HG03025 (cell line): ENCODE data around the gene BBX.
"Not testable (repeated sequence)": the region's sequence is repeated elsewhere in the genome, so short reads cannot be mapped to it uniquely, and the experiment has no call there.

Experiments used
- ATAC-seq: cut with Tn5 transposase; IDR thresholded peaks from one replicate; pipeline ENCODE4 v1.9.1; 2021; ENCODE audit warnings: mild to moderate bottlenecking, moderate library complexity; ENCODE audit not compliant: unreplicated experiment, low FRiP score

Gene BBX

DNA sequence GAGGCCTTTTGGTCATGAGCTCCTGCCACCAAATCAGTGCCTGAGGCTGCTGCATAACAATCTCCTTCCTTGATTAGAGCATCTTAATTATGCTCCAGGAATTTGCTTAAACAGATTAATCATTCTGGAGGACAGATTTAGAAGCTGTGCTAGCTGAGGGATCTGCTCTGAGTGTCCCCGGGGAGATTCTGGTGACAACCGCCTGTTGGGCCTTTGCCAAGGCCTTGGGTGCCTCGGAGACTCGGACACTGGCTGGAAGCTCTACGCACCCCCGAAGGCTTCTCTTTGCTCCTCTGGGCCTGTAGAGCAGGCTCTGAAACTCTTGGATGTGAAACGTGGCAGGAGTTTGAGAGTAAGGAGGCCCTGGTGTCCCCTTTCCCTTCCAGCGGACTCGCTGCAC, 304.0 kb downstream of the BBX start:
- ATAC-seq, result no peak

DNA sequence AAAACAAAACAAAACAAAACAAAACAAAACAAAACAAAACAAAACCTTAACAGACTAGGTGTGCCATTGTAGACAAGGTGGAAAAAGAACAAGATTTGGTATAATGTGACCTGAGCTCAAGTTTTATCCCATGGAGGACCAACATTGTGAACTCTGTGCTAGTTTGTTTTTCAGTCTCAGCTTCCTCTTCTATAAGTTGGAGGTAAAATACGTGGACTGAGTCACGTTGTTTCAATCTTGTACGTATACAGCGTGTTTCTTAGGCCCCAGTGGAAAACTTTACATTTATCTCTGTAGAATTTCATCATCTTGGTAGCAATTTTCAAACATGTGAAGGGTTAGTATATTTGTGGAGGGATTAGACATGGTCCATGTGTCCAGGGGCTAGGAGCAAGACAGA, 306.4 kb downstream of the BBX start:
- no peak for ATAC-seq

DNA sequence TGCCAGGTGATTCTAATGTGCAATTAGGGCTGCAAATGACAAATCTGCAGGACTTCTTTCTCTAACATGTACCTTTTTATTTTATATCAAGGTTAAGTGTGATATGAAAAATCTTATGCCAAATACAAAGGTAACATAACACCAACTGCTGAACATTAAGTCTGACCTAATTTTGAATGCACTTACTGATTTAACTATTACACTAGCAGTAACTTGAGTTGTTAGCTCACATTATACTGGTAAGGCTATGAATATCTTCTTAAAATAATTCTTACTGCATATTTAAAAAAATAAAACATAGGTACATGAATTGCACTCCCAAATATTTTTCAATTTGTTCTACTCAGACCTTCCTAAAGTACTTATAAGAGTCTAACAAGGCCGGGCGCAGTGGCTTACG, 308.8 kb downstream of the BBX start:
- no peak for ATAC-seq

DNA sequence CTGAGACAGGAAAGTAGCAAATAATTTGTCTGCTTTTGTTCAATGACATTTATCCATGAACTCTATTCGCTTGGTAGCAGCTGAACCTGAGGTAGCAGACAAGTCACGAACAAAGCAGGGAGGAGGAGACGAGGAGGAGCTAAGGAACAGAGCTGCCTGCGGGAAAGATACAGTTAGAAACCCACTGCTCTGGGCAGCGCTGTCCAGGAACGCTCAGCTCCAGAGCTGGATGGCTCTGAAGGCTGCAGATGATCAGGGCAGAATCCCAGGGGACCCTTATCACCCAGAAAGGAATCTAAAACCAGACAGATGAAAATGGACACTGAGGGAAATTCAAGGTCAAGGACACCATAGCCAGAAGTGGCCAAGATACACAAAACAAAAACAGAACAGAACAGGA, 310.3 kb downstream of the BBX start:
- ATAC-seq, result no peak

DNA sequence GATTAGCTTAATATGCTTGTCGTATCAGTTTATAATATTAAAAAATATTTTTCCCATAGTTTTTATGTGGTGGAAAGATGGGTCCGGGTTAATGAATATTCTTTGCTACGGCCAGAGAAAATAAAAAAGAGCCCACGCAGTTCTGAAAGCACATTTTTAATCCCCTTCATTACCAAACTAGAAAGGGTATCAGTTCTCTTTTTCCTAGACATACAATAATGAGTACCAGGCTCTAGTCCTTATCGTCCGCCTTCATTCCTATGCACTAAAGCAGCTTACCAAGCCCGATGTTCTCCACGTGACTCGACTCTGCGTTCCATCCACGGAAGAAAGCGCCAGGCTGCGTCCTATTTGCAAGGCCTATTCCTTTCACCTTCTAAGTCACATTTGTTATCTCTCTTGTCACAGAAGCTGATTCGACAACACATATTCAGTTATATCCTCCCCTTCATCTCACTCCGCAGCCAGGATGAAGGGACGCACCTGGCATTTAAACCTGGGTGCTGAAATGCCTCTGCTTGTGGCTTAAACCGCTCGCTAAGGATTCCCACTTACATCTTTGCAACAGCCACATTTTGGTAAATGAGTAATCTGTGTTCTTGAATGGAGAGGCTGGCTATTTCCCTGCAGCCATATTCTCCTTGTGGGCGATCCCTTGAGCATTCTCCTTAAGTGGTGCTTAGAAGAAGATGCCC, 311.1 kb downstream of the BBX start:
- ATAC-seq, result no peak

DNA sequence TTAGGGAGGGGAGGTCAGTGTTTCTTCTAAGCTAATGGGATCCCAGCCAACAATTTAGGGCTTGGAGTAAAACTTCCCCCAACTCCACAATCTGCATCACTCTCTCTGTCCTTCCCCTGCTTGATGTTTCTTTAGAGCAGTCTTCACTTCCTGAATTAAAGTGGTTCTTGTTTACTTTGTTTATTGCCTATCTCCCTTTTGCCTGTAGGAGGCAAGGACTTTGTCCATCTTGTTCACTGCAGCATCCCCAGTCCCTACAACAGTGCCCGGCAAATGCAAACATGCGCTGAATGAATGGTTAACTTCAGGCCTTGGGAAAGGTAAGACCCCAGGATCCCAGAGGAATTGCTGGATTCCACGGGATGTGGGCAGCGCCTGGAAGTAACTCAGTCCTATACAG, 312.2 kb downstream of the BBX start:
- not testable (repeated sequence) for ATAC-seq

DNA sequence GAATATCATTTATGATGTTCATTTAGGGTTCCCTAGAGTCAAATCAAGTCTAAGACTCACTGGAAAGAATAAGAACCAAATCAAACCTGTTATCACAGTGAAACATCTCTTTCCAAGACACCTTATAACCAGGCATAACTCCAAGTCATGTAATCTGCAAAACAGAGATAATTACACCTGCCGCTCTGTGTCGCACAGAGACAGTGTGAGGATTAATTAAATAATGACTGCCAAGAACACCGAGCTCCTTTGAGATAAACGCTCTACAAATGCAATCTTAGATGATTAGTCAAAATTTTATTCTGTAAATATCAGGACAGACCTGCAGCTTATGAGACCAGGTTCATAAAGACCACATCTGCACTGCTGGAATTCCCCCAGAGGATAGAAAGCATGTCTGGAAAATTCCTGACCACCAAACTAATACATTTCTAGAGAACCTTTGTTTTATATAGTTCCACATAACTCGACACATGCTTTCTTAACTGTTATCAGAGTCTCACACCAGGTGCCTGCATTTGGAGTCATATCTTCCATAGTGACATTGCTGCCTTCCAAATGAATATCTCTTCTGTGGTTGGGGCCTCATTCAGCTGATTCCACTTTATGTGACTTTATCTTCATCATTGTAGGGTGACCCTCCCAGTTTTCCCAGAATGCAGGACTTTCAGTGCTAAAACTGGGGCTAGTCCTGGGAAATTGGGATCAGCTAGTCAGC, 315.3 kb downstream of the BBX start:
- ATAC-seq, result no peak

DNA sequence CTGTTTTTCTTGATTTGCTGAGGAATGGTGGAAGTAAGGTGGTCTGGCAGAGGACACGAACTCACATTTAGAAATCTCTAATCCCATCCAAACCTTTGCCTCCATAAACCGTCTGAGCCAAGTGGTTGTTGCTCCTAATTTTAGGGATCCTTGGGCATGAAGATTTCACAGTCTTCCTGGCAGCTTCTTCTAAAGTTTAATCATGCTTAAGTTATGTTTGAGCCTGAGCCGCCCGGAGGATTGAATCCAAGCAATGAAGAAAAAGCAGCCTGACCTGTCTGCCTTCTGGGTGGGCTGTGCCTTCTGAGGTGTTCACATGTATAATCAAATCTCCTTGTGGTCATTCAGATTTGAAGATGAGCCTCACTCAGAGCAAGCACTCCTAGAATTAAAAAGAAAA, 319.1 kb downstream of the BBX start:
- no peak for ATAC-seq

DNA sequence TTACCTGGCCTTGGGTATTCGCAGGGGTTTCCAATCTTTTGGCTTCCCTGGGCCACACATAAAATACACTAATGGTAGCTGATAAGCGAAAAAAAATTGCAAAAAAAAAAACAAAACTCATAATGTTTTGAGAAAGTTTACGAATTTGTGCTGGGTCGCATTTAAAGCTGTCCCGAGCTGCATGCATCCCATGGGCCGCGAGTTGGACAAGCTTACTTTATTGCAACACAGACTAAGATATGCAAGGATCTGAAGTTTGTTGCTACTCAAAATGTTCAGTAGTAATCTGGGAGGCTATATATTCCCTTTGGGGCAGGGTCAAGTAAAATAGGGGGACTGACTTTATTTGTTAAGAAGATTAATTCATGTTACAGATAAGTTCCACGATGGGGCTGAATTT, 320.2 kb downstream of the BBX start:
- no peak for ATAC-seq

DNA sequence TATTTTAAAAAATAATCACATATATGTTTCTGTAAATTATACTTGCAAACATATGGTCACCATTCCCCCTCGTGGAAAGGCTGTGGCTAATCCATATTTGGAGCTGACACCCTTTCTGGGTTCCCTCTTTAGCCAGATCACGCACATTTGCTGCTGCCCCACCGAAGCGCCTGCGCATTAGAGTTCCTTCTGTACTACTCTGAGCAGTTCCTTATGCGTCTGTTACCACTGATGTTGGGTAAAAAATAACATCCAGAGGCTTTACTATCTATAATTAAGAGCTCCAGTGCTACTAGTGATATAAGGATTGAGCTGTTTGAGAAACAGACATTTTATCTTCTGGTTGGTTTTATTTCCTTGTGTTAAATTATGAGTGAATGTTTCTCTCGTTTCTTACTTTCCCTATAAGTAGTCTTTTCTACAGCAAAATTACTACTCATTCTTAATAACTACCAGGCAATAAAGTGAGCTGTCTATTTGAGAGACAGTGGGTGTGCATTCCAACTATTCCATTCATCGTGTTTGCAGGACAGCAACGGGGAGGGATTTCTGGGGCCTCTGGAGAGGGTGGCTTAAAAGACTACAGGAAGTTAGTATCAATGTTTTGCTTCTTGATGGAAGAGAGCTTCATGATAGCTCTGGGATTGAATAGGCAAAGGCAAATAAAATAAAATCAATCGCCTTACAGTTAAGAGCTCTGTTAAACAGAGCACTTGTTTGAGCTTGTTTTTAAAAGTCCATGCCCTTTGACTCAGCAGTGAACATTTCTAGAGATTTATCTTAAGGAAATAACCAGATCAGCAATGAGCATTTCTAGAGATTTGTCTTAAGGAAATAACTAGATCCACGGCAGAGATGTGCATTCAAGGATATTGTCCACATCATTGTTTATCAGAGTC, 322.9 kb downstream of the BBX start:
- ATAC-seq, result no peak

DNA sequence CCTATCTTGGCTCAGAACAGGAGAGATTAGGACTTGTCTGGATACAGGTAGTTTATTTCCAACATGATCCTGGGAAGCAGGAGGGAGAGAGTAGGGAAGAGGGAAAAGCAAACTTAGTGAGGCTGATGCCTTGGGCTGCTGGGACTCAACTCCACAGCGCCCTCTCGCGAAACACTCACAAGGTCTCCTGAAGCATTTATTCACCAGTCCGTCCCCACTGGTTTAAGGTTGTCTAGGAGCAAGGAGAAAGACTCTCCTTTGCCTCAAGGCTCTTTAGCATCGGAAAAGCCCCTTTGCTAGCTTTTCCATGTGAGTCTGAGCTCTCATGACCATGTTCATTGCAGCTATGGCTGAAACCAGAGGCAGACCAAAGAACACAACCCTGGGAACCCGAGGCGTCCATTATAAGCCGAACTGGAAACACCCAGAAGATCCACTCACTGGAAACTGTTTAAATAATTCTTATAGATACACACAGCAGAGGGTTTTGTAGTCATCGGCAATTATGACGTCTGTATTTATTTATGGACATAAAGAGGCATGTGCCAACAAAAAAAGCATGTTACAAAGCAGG, 323.6 kb downstream of the BBX start:
- no peak for ATAC-seq

DNA sequence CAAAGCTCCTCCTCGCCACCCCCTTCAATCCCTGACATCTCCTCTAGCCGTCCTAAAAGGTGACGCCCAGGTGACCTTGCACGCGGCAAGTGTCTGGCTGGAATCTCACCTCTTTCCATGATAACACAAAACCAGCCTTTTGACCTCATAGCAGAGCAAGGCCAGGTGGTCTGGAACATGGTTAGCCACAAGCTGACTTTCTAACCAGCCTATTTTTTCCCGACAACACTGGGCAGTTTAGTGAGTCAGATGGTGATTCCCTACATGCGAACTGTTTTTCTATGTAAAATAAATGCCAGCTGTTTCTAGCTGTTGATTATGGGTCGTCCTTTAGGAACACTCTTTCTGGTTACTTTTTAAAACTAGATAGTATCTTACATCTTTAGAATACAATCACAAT, 325.0 kb downstream of the BBX start:
- no peak for ATAC-seq

DNA sequence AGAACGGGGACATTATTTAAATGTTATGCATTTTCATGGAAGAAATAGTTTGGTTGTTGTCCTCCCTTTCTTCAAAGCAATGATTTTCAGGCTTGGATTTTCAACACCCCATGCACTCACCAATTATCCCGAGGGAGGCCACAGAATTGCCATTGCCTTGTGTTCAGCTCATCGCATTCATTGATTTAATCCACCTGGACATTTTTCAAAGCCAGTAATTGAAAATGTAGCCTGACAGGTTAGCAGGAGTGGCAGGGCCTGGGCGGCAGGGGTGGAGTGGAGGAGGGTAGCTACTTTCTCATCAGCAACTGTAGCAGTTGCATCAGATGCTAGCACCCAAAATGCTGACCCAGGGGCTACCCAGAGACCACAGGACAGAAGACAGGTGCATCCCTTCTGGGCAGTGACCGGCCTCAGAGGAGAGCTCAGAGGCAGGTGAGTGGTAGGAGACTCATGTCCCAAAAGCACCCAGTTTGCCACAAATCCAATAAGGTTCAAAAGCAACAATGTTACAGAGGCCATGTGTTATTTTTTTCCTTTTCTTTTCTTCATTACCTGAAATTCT, 325.7 kb downstream of the BBX start:
- ATAC-seq, result no peak

DNA sequence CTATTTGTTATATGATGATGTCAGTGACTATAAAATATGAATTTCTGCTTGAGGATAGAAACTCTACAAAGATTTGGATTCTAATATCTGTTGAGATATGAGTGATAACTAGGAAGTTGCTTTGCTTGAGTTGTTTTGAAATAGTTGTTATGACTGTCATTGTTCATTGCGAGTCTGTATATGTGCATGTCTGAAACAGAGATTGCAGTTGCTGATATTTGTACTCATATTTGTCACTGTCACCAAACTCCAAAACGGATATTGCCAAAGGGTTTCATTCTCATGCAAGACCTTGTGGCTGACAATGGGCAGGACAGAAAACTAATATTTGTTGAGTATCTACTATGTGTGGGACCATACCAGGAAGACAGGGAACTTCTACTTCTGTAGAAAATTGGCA, 327.9 kb downstream of the BBX start:
- no peak for ATAC-seq

DNA sequence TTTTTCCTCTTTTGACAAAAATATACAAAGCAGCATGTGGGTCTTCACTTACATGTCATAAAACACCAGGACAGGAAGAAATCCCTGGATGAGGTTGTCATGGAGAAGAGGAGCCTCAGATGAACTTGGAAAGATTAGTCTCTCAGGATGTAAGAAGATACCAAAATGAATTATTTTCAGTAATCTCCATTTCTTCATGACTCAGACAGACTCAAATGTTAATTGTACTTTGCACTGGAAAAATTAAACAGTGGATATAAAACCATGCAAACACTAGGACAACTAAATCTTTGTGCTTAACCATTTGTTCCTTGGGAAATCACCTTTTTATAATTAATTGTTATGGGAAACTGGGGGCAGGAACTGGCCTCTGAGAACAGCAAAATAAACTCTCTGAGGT, 331.1 kb downstream of the BBX start:
- ATAC-seq, result no peak

DNA sequence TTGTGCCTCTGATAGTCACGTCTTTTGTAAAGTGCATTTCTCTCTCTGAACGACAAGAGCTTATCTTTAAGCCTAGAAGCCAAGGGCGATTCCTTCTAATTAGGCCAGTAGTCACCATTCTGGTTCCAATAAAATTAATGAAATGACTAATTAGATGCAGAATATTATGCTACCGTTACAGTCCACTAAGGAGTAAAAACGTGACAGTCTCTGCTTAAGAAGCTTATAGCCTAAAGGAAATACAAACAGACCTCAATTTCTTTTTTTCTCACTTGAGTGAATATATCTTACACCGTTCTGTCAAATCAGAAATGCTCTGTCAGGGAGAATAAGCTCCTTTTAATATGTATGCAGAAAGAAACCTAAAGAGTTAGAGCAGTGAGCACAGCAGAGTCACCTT, 332.0 kb downstream of the BBX start:
- ATAC-seq, result no peak

DNA sequence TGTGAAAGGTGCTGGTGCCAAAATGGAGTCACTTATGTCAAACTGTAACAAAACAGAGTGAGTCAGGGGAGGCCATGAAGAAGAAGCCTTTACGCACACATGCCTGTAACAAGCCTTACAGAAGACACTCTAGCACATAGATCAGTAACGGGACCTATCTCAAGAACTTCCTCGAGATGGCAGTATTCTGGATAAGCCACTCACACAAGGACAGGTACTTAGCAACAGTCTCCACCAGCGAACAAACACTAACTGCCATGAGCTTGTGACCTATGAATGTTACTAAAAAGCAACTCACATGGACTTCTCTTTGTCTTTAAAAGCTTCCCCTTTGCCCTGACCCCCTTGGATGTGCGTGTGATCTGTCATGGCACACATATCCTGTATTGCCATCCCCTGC, 332.9 kb downstream of the BBX start:
- no peak for ATAC-seq

DNA sequence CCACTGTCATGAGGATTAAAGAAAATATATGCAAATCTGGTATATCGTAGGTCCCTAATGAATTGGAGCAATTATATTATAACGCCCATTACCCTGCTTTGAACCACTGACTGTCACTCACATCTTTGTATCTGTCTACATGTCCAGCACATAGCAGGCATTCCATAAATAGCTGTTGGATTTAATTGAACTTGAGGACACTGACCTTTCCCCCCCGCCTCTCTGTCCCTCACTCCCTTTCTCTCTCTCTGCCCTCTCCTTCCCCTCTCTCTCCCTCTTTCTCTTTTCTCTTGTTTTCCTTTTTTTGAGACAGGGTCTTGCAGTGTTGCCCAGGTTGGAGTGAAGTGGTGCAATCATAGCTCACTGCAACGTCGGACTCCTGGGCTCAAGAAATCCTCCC, 335.1 kb downstream of the BBX start:
- no peak for ATAC-seq

DNA sequence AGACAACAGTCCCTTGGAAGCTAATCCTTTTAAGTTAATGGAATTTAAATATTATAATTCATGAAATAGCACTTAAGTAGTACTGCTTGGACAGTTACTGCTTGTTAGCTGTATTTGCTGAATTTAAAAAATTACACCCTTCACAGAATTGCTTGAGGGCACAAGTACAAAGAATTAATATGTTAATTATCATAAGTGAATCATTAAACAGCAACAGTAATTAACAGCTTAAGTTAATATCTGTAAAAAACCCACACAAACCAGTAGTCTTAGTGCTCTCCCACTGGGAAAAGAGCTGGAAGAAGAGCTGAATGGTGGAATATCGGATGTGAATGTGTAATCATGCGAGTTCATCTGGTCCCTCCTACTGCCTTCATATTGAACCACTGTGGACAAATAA, 336.1 kb downstream of the BBX start:
- no peak for ATAC-seq
